Skeletal muscle satellite cell (primary cell): ENCODE results near the gene PHF3. TPM values are rescaled to one million over a fixed set of nuclear protein-coding genes. Genes with fewer than 3 reads are reported as not detected.
A peak's percentile ranks its signal among the peaks of the same experiment; 100 is the strongest.

Experiments
- H3K27me3 ChIP-seq: 2 replicates; pipeline ENCODE4 v1.7.0; 2013; ENCODE audit warnings: low read length; ENCODE audit not compliant: control insufficient read depth, insufficient read depth
- H3K36me3 ChIP-seq: 2 replicates; pipeline ENCODE4 v1.7.0; 2013; ENCODE audit warnings: mild to moderate bottlenecking, control low read depth, low read length; ENCODE audit not compliant: insufficient read depth
- H3K4me1 ChIP-seq: 2 replicates; pipeline ENCODE4 v1.7.0; 2013; ENCODE audit warnings: low read length; ENCODE audit not compliant: control insufficient read depth, insufficient read depth
- H3K4me2 ChIP-seq: 2 replicates; pipeline ENCODE4 v1.7.0; 2013; ENCODE audit warnings: mild to moderate bottlenecking, low read length
- H3K4me3 ChIP-seq: 2 replicates; pipeline ENCODE4 v1.7.0; 2013; ENCODE audit warnings: low read length
- H3K9ac ChIP-seq: 2 replicates; pipeline ENCODE4 v1.7.0; 2013; ENCODE audit warnings: mild to moderate bottlenecking, low read depth, low read length, moderate library complexity
- H3K9me3 ChIP-seq: replicated peaks from 2 replicates; pipeline ENCODE4 v1.7.0; 2013; ENCODE audit warnings: mild to moderate bottlenecking, control low read depth, low read length
- total RNA-seq: library from RNA; depleted of rRNA; stranded (reverse); fragments of >200 nt; gene quantifications from 2 replicates; pipeline ENCODE4 v1.2.3, GENCODE V29; 2012; rRNA removed

Gene PHF3
- 30.4 and 43.3 TPM in 2 replicates for total RNA-seq

- H3K36me3 ChIP-seq, result no peaks in the 10 kb centered on the region
- H3K4me3 ChIP-seq, result peak within 1 kb of the TSS; percentile 90
- H3K9me3 ChIP-seq, result no peaks in the 10 kb centered on the region
- peak within 1 kb of the TSS; percentile 90 for H3K4me2 ChIP-seq
- H3K9ac ChIP-seq, result peak within 1 kb of the TSS; percentile 96
- H3K4me1 ChIP-seq, result peaks cover 34% of the 10 kb centered on the region
- peaks cover 8% of the 10 kb centered on the region for H3K27me3 ChIP-seq
These were observed at the start of gene PHF3 for GRCh38 chr6:63635588-63636517. Gene PHF3 (plus strand): TSS chr6:63635802. CDS start chr6:63646552, 10,750 bp downstream.

GRCh38 chr6:63589952-63590411, 45.6 kb upstream of the PHF3 start:
- Histone ChIP-seq H3K36me3 (no peaks in the 10 kb centered on the region), H3K27me3 (no peaks in the 10 kb centered on the region), H3K4me2 (no peak overlapping the region), H3K9ac (no peak overlapping the region), H3K4me3 (no peak overlapping the region), H3K4me1 (no peaks in the 10 kb centered on the region), H3K9me3 (no peaks in the 10 kb centered on the region)

- no peaks in the 10 kb centered on the region for H3K36me3 ChIP-seq
- H3K4me1 ChIP-seq, result no peaks in the 10 kb centered on the region
- no peaks in the 10 kb centered on the region for H3K27me3 ChIP-seq
- H3K9me3 ChIP-seq, result no peaks in the 10 kb centered on the region
- no peak overlapping the region for H3K4me3 ChIP-seq
- H3K4me2 ChIP-seq, result no peak overlapping the region
- no peak overlapping the region for H3K9ac ChIP-seq
These were observed 42.7 kb upstream of the PHF3 start for GRCh38 chr6:63592886-63593285.

- no peaks in the 10 kb centered on the region for H3K4me1 ChIP-seq
These were observed 38.2 kb upstream of the PHF3 start for GRCh38 chr6:63597141-63598048.

GRCh38 chr6:63598049-63599036, 37.3 kb upstream of the PHF3 start:
- H3K9ac ChIP-seq, result peak overlapping the region; percentile 32
- H3K4me3 ChIP-seq, result peak overlapping the region; percentile 68
- H3K4me1 ChIP-seq, result no peaks in the 10 kb centered on the region
- no peaks in the 10 kb centered on the region for H3K9me3 ChIP-seq
- no peaks in the 10 kb centered on the region for H3K36me3 ChIP-seq
- H3K27me3 ChIP-seq, result no peaks in the 10 kb centered on the region
- H3K4me2 ChIP-seq, result peak overlapping the region; percentile 83

More at GRCh38 chr6:63597141-63598048, 38.2 kb upstream of the PHF3 start:
- H3K4me3 ChIP-seq, result peak overlapping the region; percentile 68
- H3K36me3 ChIP-seq, result no peaks in the 10 kb centered on the region
- H3K9ac ChIP-seq, result peak overlapping the region; percentile 32
- H3K9me3 ChIP-seq, result no peaks in the 10 kb centered on the region
- peak overlapping the region; percentile 83 for H3K4me2 ChIP-seq
- no peaks in the 10 kb centered on the region for H3K27me3 ChIP-seq

- Histone ChIP-seq H3K27me3 (no peaks in the 10 kb centered on the region), H3K36me3 (no peaks in the 10 kb centered on the region), H3K4me1 (no peaks in the 10 kb centered on the region), H3K9me3 (no peaks in the 10 kb centered on the region), H3K4me3 (no peak overlapping the region), H3K4me2 (no peak overlapping the region), H3K9ac (no peak overlapping the region)
These were observed 36.4 kb upstream of the PHF3 start for GRCh38 chr6:63599243-63599642.

GRCh38 chr6:63600136-63600535, 35.5 kb upstream of the PHF3 start:
- H3K4me1 ChIP-seq, result no peaks in the 10 kb centered on the region
- no peak overlapping the region for H3K4me2 ChIP-seq
- H3K4me3 ChIP-seq, result no peak overlapping the region
- no peaks in the 10 kb centered on the region for H3K27me3 ChIP-seq
- H3K9me3 ChIP-seq, result no peaks in the 10 kb centered on the region
- H3K9ac ChIP-seq, result no peak overlapping the region
- no peaks in the 10 kb centered on the region for H3K36me3 ChIP-seq

- Histone ChIP-seq H3K4me1 (no peaks in the 10 kb centered on the region), H3K9me3 (no peaks in the 10 kb centered on the region), H3K36me3 (no peaks in the 10 kb centered on the region)
These were observed 26.4 kb upstream of the PHF3 start for GRCh38 chr6:63609231-63609630.

GRCh38 chr6:63610944-63611343, 24.7 kb upstream of the PHF3 start:
- Histone ChIP-seq H3K9ac (no peak overlapping the region), H3K36me3 (no peaks in the 10 kb centered on the region), H3K4me1 (no peaks in the 10 kb centered on the region), H3K9me3 (no peaks in the 10 kb centered on the region), H3K27me3 (no peaks in the 10 kb centered on the region), H3K4me2 (no peak overlapping the region), H3K4me3 (no peak overlapping the region)

More at GRCh38 chr6:63609231-63609630, 26.4 kb upstream of the PHF3 start:
- H3K4me2 ChIP-seq, result no peak overlapping the region
- H3K27me3 ChIP-seq, result no peaks in the 10 kb centered on the region
- H3K9ac ChIP-seq, result no peak overlapping the region
- no peak overlapping the region for H3K4me3 ChIP-seq

GRCh38 chr6:63611560-63611959, 24.0 kb upstream of the PHF3 start:
- Histone ChIP-seq H3K27me3 (peaks cover 3% of the 10 kb centered on the region), H3K4me3 (no peak overlapping the region), H3K4me2 (no peak overlapping the region), H3K9ac (no peak overlapping the region), H3K4me1 (no peaks in the 10 kb centered on the region), H3K36me3 (no peaks in the 10 kb centered on the region), H3K9me3 (no peaks in the 10 kb centered on the region)
